CD4-positive, alpha-beta T cell treated with Interleukin-2 at 100 ng/mL for 4 hours (primary cell): ENCODE measurements around the gene C1orf159.
"Not testable (repeated sequence)": the region's sequence is repeated elsewhere in the genome, so short reads cannot be mapped to it uniquely, and the experiment has no call there.

Source experiments
- DNase-seq: peaks from one replicate; pipeline ENCODE4 v3.0.0-alpha.2; 2020; ENCODE audit warnings: low spot score

Gene C1orf159

GRCh38 chr1:1066403-1067283, 49.2 kb downstream of the C1orf159 start:
- DNase-seq, result no peak

GRCh38 chr1:1065940-1066304, 50.0 kb downstream of the C1orf159 start:
- not testable (repeated sequence) for DNase-seq

- no peak for DNase-seq
These were observed 50.5 kb downstream of the C1orf159 start for GRCh38 chr1:1065265-1065939.

GRCh38 chr1:1063945-1064831, 51.7 kb downstream of the C1orf159 start:
- peak; percentile 88 for DNase-seq

GRCh38 chr1:1063261-1063944, 52.5 kb downstream of the C1orf159 start:
- no peak for DNase-seq

GRCh38 chr1:1062348-1063163, 53.3 kb downstream of the C1orf159 start:
- no peak for DNase-seq

- no peak for DNase-seq
These were observed 54.1 kb downstream of the C1orf159 start for GRCh38 chr1:1061682-1062345.

GRCh38 chr1:1060281-1061000, 55.4 kb downstream of the C1orf159 start:
- no peak for DNase-seq

- DNase-seq, result peak; percentile 92
These were observed 56.2 kb downstream of the C1orf159 start for GRCh38 chr1:1059494-1060280.

GRCh38 chr1:1058921-1059493, 56.9 kb downstream of the C1orf159 start:
- DNase-seq, result no peak

GRCh38 chr1:1058088-1058905, 57.6 kb downstream of the C1orf159 start:
- no peak for DNase-seq

- not testable (repeated sequence) for DNase-seq
These were observed 58.2 kb downstream of the C1orf159 start for GRCh38 chr1:1057769-1058087.

GRCh38 chr1:1055841-1056736, 59.8 kb downstream of the C1orf159 start:
- no peak for DNase-seq

- DNase-seq, result no peak
These were observed 60.9 kb downstream of the C1orf159 start for GRCh38 chr1:1054971-1055370.

GRCh38 chr1:1054099-1054700, 61.7 kb downstream of the C1orf159 start:
- no peak for DNase-seq

- DNase-seq, result no peak
These were observed 62.2 kb downstream of the C1orf159 start for GRCh38 chr1:1053682-1054081.
